Keratinocyte (primary cell): ENCODE results near the gene C2CD5. TPM values are rescaled to one million over a fixed set of nuclear protein-coding genes. Genes with fewer than 3 reads are reported as not detected.

ENCODE experiments used
- DNase-seq: peaks from one replicate; pipeline ENCODE4 v3.0.0-alpha.2; 2011; ENCODE audit warnings: low read depth, missing footprints, low spot score
- FAIRE-seq: peaks from 2 replicates; lab custom pipeline; 2011; peaks lifted over from hg19 to GRCh38; lab: Jason Lieb, UNC
- H2AFZ ChIP-seq: 2 replicates; pipeline ENCODE4 v1.6.0; 2012; ENCODE audit warnings: low read length, control low read depth, inconsistent platforms; ENCODE audit not compliant: control insufficient read depth
- H3K27ac ChIP-seq: 2 replicates; pipeline ENCODE4 v1.5.1; 2011; ENCODE audit warnings: low read length; ENCODE audit not compliant: control insufficient read depth, insufficient read depth
- H3K27me3 ChIP-seq: 3 replicates; pipeline ENCODE4 v1.6.0; 2011; ENCODE audit warnings: low read length; ENCODE audit not compliant: control insufficient read depth, insufficient read depth; ENCODE audit errors: extremely low read depth
- H3K36me3 ChIP-seq, 2 experiments: 2 replicates in 1 of 2; 3 replicates in 1 of 2; pipeline ENCODE4 v1.5.1; 2011; ENCODE audit warnings: low read length in 2 of 2, mild to moderate bottlenecking in 1 of 2; ENCODE audit not compliant: control insufficient read depth in 2 of 2, insufficient read depth in 2 of 2; ENCODE audit errors: extremely low read depth in 1 of 2
- H3K4me1 ChIP-seq: 3 replicates; pipeline ENCODE4 v1.5.1; 2011; ENCODE audit warnings: low read length; ENCODE audit not compliant: control insufficient read depth, insufficient read depth; ENCODE audit errors: extremely low read depth
- H3K4me2 ChIP-seq: 3 replicates; pipeline ENCODE4 v1.6.0; 2011; ENCODE audit warnings: low read depth, low read length; ENCODE audit not compliant: control insufficient read depth, insufficient read depth; ENCODE audit errors: extremely low read depth
- H3K4me3 ChIP-seq, 3 experiments: fragments of 200-600 bp in 1 of 3; sonication (generic) in 1 of 3; 2 replicates in 2 of 3; 3 replicates in 1 of 3; pipeline ENCODE4 v1.5.1; 2011 to 2016; ENCODE audit warnings: low read length in 3 of 3, mild to moderate bottlenecking in 3 of 3, control low read depth in 2 of 3, inconsistent platforms in 1 of 3, low read depth in 1 of 3, mixed read lengths in 1 of 3, mixed run types in 1 of 3, moderate library complexity in 1 of 3; ENCODE audit not compliant: control insufficient read depth in 2 of 3, insufficient read depth in 2 of 3; ENCODE audit errors: extremely low read depth in 1 of 3
- H3K79me2 ChIP-seq: 2 replicates; pipeline ENCODE4 v1.6.0; 2012; ENCODE audit warnings: low read length; ENCODE audit not compliant: control insufficient read depth, insufficient read depth
- H3K9ac ChIP-seq: 3 replicates; pipeline ENCODE4 v1.6.0; 2011; ENCODE audit warnings: low read length; ENCODE audit not compliant: control insufficient read depth, insufficient read depth; ENCODE audit errors: extremely low read depth
- H3K9me1 ChIP-seq: 3 replicates; pipeline ENCODE4 v1.6.0; 2011; ENCODE audit warnings: low read length; ENCODE audit not compliant: control insufficient read depth, insufficient read depth; ENCODE audit errors: extremely low read depth
- H3K9me3 ChIP-seq: 2 replicates; pipeline ENCODE4 v1.5.1; 2012; ENCODE audit warnings: low read depth, low read length; ENCODE audit not compliant: control insufficient read depth
- H4K20me1 ChIP-seq: 3 replicates; pipeline ENCODE4 v1.6.0; 2011; ENCODE audit warnings: low read length; ENCODE audit not compliant: control insufficient read depth, insufficient read depth; ENCODE audit errors: extremely low read depth
- EZH2 ChIP-seq: IDR thresholded peaks from one replicate; pipeline ENCODE4 v1.6.1; 2012; ENCODE audit warnings: inconsistent platforms, mild to moderate bottlenecking, low read length, moderate library complexity
- dilution Hi-C: fragments of 300-500 bp; cut with MboI; formaldehyde crosslinking; loops from one replicate; pipeline ENCODE4 v1.7.0; 2020; ENCODE audit warnings: low sequenced_read_pairs; ENCODE audit not compliant: extremely low pct_ligation_motif_present
- polyA plus RNA-seq, 5 experiments: library from polyadenylated mRNA; depleted of rRNA in 3 of 5; stranded (reverse) in 3 of 5; stranded (forward) in 1 of 5; unstranded in 1 of 5; fragments of >200 nt; gene quantifications; 1 replicate in 1 of 5; 2 replicates in 3 of 5; 3 replicates in 1 of 5; pipeline versions ENCODE4 v1.2.1 to v1.2.3, GENCODE V29; 2011 to 2012; ENCODE audit warnings: missing spikeins in 2 of 5, low read depth in 1 of 5, low replicate concordance in 1 of 5
- TF ChIP-seq, protein P1 (sequence below), 3 experiments: IDR thresholded peaks in 1 of 3; conservative IDR thresholded peaks in 1 of 3; optimal IDR thresholded peaks in 1 of 3; 2 replicates in 2 of 3; 3 replicates in 1 of 3; pipeline versions ENCODE3 to v1.5.1; 2011; ENCODE audit warnings: low read length in 3 of 3, mild to moderate bottlenecking in 3 of 3, moderate library complexity in 2 of 3, control low read depth in 1 of 3, inconsistent platforms in 1 of 3; ENCODE audit not compliant: insufficient read depth in 2 of 3; ENCODE audit errors: extremely low read depth in 1 of 3

Gene C2CD5
- polyA plus RNA-seq, 1 donor (not counting 4 experiments of a cell fraction or from before 2014, with no cell fraction given): 17.7 TPM

DNA sequence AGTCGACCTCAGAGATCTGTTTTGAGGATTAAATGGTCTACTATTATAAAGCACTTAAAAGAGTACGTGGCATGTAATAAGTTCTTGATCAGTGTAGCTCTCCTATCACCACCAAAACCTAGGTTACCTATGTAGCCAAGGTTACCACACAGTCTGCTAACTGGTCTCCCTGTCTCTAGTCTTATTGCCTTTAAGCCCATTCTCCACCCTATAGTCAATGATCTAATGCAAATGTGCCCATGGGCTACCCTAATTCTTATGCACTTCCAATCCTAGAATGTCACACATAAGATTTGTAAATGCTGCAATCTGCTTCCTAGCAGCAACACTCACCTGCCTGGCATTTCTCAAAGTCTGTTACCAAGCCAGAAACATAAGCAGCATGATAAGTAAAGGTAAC is 44.9 kb downstream of the C2CD5 start:
- no peaks in the 10 kb centered on the region for H3K9me1 ChIP-seq
- no peak overlapping the region for H3K9ac ChIP-seq
- H3K4me1 ChIP-seq: no peaks in the 10 kb centered on the region
- H3K27me3 ChIP-seq: no peaks in the 10 kb centered on the region
- no peak overlapping the region for H2AFZ ChIP-seq
- peak; percentile 39 for FAIRE-seq
- no peak overlapping the region for H3K4me2 ChIP-seq
- no peak for TF ChIP-seq EZH2
- TF ChIP-seq, protein P1, sequence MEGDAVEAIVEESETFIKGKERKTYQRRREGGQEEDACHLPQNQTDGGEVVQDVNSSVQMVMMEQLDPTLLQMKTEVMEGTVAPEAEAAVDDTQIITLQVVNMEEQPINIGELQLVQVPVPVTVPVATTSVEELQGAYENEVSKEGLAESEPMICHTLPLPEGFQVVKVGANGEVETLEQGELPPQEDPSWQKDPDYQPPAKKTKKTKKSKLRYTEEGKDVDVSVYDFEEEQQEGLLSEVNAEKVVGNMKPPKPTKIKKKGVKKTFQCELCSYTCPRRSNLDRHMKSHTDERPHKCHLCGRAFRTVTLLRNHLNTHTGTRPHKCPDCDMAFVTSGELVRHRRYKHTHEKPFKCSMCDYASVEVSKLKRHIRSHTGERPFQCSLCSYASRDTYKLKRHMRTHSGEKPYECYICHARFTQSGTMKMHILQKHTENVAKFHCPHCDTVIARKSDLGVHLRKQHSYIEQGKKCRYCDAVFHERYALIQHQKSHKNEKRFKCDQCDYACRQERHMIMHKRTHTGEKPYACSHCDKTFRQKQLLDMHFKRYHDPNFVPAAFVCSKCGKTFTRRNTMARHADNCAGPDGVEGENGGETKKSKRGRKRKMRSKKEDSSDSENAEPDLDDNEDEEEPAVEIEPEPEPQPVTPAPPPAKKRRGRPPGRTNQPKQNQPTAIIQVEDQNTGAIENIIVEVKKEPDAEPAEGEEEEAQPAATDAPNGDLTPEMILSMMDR (optimal IDR thresholded peaks at IDR 0.05 in 1 of 3, IDR thresholded peaks at IDR 0.05 in 1 of 3, conservative IDR thresholded peaks at IDR 0.05 in 1 of 3; ENCODE audit: extremely low read depth in 1 of 3, insufficient read depth in 2 of 3, low read length in 3 of 3): no peak
- no peak for DNase-seq
- no peak overlapping the region for H3K27ac ChIP-seq
- no peaks in the 10 kb centered on the region for H3K36me3 ChIP-seq
- dilution Hi-C loops: loop anchor here (25.0 kb wide), 1 partner anchor 138 kb away; the partner anchor contains the start of gene ETNK1
- no peaks in the 10 kb centered on the region for H3K9me3 ChIP-seq
- H3K4me3 ChIP-seq: no peak overlapping the region
- no peaks in the 10 kb centered on the region for H4K20me1 ChIP-seq
- H3K79me2 ChIP-seq: no peaks in the 10 kb centered on the region

GRCh38 chr12:22494319-22494718 is 50.0 kb downstream of the C2CD5 start:
- dilution Hi-C loops: loop anchor here (25.0 kb wide), 1 partner anchor 143 kb away; the partner anchor contains the start of gene ETNK1
- FAIRE-seq (no peak), DNase-seq (no peak)
- Histone ChIP-seq H3K27me3 (no peaks in the 10 kb centered on the region), H3K4me2 (no peak overlapping the region), H3K27ac (no peak overlapping the region), H3K9ac (no peak overlapping the region), H4K20me1 (no peaks in the 10 kb centered on the region), H3K79me2 (no peaks in the 10 kb centered on the region), H2AFZ (no peak overlapping the region), H3K9me1 (no peaks in the 10 kb centered on the region), H3K4me1 (no peaks in the 10 kb centered on the region), H3K36me3 (peaks cover 0 to 5% of the 10 kb centered on the region in 2 experiments), H3K9me3 (no peaks in the 10 kb centered on the region), H3K4me3 (no peak overlapping the region)
- no peak for TF ChIP-seq EZH2
- TF ChIP-seq, protein P1 (optimal IDR thresholded peaks at IDR 0.05 in 1 of 3, IDR thresholded peaks at IDR 0.05 in 1 of 3, conservative IDR thresholded peaks at IDR 0.05 in 1 of 3; ENCODE audit: extremely low read depth in 1 of 3, insufficient read depth in 2 of 3, low read length in 3 of 3): no peak
